AG04449 (cell line): ENCODE results near the gene MATN3.

Experiments
- CTCF ChIA-PET: fragments of 350-600 bp; formaldehyde crosslinking; extraction: SDS; loops from one replicate; lab custom pipeline; 2021; ENCODE audit warnings: antibody characterized with exemption; lab: Yijun Ruan, JAX
- POLR2A ChIA-PET: fragments of 400-600, 350-600 bp; formaldehyde crosslinking; extraction: SDS; loops from one replicate; lab custom pipeline; 2020; ENCODE audit warnings: antibody characterized with exemption, inconsistent platforms; lab: Yijun Ruan, JAX
- DNase-seq: peaks from one replicate; pipeline ENCODE4 v3.0.0-alpha.2; 2010; ENCODE audit warnings: low read depth, low spot score
- H3K4me3 ChIP-seq: 2 replicates; pipeline ENCODE4 v1.5.1; 2011; ENCODE audit warnings: low read depth, mild to moderate bottlenecking, control low read depth, low read length
- TF ChIP-seq, protein P1 (sequence below): IDR thresholded peaks from one replicate; pipeline ENCODE4 v1.5.1; 2011; ENCODE audit warnings: mild to moderate bottlenecking, moderate library complexity, low read length, control low read depth, inconsistent platforms; ENCODE audit not compliant: insufficient read depth; ENCODE audit errors: missing control alignments

MATN3 gene

DNA sequence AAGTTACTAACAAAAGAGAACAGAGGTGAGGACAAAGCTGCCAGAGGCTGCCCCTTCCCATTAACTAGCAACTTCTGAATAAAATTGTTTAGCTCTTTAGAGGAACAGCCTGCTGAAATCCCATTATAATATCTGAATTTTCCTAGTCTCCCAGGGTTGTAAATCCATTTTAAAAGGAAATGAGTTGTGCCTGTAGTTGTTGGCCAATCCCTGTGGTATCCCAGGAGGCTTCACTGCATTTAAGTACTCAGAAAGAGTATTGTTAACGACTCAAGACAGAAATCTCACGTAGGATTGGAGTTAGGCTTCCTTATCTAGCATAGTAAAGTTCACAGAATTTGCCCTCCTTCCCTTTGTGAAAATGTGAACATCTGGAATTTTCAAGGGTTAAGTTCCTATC lies 30.1 kb upstream of the MATN3 start:
- CTCF ChIA-PET: interaction anchor here (1.2 to 4.6 kb wide), 3 partner anchors 9 to 53 kb away, joined by 3 to 39 read pairs (median 4); no protein-coding TSS in a partner anchor

GRCh38 chr2:20040489-20041172 lies 28.2 kb upstream of the MATN3 start:
- no peak for DNase-seq
- TF ChIP-seq, protein P1, sequence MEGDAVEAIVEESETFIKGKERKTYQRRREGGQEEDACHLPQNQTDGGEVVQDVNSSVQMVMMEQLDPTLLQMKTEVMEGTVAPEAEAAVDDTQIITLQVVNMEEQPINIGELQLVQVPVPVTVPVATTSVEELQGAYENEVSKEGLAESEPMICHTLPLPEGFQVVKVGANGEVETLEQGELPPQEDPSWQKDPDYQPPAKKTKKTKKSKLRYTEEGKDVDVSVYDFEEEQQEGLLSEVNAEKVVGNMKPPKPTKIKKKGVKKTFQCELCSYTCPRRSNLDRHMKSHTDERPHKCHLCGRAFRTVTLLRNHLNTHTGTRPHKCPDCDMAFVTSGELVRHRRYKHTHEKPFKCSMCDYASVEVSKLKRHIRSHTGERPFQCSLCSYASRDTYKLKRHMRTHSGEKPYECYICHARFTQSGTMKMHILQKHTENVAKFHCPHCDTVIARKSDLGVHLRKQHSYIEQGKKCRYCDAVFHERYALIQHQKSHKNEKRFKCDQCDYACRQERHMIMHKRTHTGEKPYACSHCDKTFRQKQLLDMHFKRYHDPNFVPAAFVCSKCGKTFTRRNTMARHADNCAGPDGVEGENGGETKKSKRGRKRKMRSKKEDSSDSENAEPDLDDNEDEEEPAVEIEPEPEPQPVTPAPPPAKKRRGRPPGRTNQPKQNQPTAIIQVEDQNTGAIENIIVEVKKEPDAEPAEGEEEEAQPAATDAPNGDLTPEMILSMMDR: no peak
- ChIA-PET CTCF (interaction anchor here (0.8 to 4.6 kb wide), 8 partner anchors 9 to 84 kb away, joined by 3 to 39 read pairs (median 4); no protein-coding TSS in a partner anchor), POLR2A (no interaction called here)
- no peak overlapping the region for H3K4me3 ChIP-seq

More for the DNA sequence above, 30.1 kb upstream of the MATN3 start:
- POLR2A ChIA-PET: no interaction called here
- no peak overlapping the region for H3K4me3 ChIP-seq
- no peak for DNase-seq
- TF ChIP-seq, protein P1: no peak

DNA sequence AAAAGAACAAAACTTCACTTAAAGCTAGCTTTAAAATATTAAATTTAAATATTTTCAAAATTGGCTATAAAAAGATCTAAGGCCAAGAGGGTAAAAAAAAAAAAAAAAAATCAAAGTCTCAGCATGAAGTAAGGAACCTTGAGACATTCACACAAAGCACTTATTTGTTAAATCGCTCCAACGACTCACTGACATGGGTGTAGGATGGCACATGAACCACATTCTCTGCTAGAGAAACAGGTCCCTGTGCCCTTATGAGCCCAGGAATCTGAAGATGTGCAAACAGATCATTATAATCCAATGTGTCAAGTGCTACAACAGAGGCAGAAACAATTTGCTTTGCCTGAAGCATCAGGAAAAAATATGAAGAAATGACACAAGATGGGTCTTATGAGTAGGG lies 25.2 kb upstream of the MATN3 start:
- TF ChIP-seq, protein P1: no peak
- POLR2A ChIA-PET: no interaction called here

GRCh38 chr2:20035955-20036666 lies 23.6 kb upstream of the MATN3 start:
- H3K4me3 ChIP-seq: no peak overlapping the region
- no peak for DNase-seq
- ChIA-PET CTCF (interaction anchor here (1.3 to 6.6 kb wide), 3 partner anchors 9 to 20 kb away, joined by 3 to 79 read pairs (median 4); partner anchors contain the start of gene MATN3), POLR2A (interaction anchor here (1.2 kb wide), 1 partner anchor 15 kb away, joined by 3 read pairs; the partner anchor contains the start of gene LAPTM4A)
- TF ChIP-seq, protein P1: no peak

More for the DNA sequence above, 25.2 kb upstream of the MATN3 start:
- DNase-seq: no peak
- H3K4me3 ChIP-seq: no peak overlapping the region
- CTCF ChIA-PET: interaction anchor here (0.6 to 6.6 kb wide), 3 partner anchors 9 to 22 kb away, joined by 3 to 79 read pairs (median 3); partner anchors contain the start of gene MATN3

DNA sequence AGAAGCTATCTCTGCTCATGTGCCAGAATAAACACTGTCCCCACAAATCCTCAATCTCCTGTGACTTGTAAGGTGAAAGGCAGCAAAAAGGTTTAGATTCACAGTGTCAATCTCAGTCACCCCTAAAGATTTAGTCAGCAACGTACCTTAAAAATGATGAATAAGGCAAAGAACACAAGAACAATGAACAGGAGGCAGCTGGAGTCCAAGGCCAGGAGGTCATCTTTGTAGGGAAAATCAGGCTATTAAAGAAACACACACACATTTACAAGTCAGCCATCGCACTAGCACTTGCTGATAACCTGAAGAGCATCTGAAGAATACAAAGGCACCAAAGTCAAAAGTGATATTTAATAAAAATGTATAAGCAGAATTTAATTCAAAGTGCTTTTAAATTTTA lies 22.4 kb upstream of the MATN3 start:
- POLR2A ChIA-PET: no interaction called here
- CTCF ChIA-PET: interaction anchor here (1.0 to 6.6 kb wide), 3 partner anchors 19 to 59 kb away, joined by 3 to 79 read pairs (median 7); partner anchors contain the start of gene MATN3
- DNase-seq: no peak
- TF ChIP-seq, protein P1: no peak
- H3K4me3 ChIP-seq: no peak overlapping the region

GRCh38 chr2:20034218-20034617 lies 21.8 kb upstream of the MATN3 start:
- POLR2A ChIA-PET: no interaction called here
- H3K4me3 ChIP-seq: no peak overlapping the region
- CTCF ChIA-PET: interaction anchor here (0.8 to 6.6 kb wide), 4 partner anchors 8 to 60 kb away, joined by 3 to 79 read pairs (median 5); partner anchors contain the start of gene MATN3
- TF ChIP-seq, protein P1: no peak
- no peak for DNase-seq
